ENCODE measurements around the gene ALG1. TPM values are rescaled to one million over a fixed set of nuclear protein-coding genes. Genes with fewer than 3 reads are reported as not detected.
"Not testable (repeated sequence)": the region's sequence is repeated elsewhere in the genome, so short reads cannot be mapped to it uniquely, and the experiment has no call there.

ALG1 gene
- total RNA-seq, 1 experiment from 2014 or later = 24.4 TPM

GRCh38 chr16:5095145-5095830 is 23.6 kb downstream of the ALG1 start:
- in situ Hi-C loops (cut with HindIII; ENCODE audit: low sequenced_read_pairs); DNase-seq (ENCODE audit: low spot score): not testable (repeated sequence)

- in situ Hi-C loops (cut with HindIII; ENCODE audit: low sequenced_read_pairs); DNase-seq (ENCODE audit: low spot score): not testable (repeated sequence)
Measured at GRCh38 chr16:5096437-5097060, 24.9 kb downstream of the ALG1 start.

- in situ Hi-C loops (cut with HindIII; ENCODE audit: low sequenced_read_pairs) = not testable (repeated sequence)
- DNase-seq (ENCODE audit: low spot score) = peak; percentile 23
Measured at GRCh38 chr16:5097061-5097469, 25.4 kb downstream of the ALG1 start.

GRCh38 chr16:5097470-5098220 is 26.0 kb downstream of the ALG1 start, which contains the start of gene EEF2KMT:
Gene EEF2KMT (minus strand): TSS chr16:5097795. CDS start chr16:5097739, 56 bp downstream.
- peak; percentile 100 for DNase-seq (ENCODE audit: low spot score)
- in situ Hi-C loops (cut with HindIII; ENCODE audit: low sequenced_read_pairs) = not testable (repeated sequence)

DNA sequence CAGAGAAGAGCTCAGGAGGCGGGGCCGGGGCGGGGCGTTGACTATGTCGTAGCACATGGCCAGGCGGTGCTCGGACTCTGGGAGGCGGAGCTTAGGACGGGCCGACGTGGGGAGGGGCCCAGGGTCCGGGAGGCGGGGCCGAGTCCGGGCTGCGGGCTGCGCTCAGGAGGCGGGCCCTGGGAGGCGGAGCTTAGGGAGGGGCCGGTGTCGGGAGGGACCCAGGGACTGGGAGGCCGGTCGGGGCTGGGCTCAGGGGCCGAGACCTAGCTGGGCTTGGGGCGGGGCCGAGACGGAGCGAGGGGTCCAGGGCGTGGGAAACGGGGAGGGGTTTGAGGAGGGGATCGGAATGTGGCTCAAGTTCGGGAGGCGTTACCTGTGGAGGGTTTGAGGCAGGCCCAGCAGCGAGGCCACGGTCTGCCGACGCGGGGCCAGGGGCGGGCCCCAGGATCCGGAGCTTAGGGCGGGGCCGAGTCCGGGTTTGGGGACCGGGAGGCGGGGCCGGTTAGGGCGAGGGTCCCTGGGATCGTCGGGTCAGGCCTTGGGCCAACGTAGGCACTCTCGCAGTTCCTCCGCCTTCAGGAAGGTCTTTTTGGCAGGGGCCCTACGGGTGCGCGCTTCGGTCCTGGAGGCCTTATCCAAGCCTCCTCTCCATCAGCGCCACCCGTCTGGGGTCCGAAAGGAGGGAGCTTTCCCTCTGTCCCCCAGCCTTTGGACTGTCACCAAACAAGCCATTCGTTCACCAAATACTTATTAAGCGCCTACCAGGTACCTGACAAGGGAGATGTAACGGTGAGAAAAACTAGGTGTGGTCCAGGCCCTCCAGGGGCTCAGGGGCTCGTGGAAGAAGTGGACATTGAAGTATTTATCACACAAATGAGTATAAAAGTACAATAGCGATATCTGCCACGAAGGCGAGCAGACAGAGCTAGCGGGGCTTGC is 26.8 kb downstream of the ALG1 start:
- in situ Hi-C loops (cut with HindIII; ENCODE audit: low sequenced_read_pairs) = not testable (repeated sequence)

GRCh38 chr16:5099174-5099573 is 27.5 kb downstream of the ALG1 start:
- DNase-seq (ENCODE audit: low spot score); in situ Hi-C loops (cut with HindIII; ENCODE audit: low sequenced_read_pairs): not testable (repeated sequence)

More for the DNA sequence above, 26.8 kb downstream of the ALG1 start:
- peak; percentile 66 for DNase-seq (ENCODE audit: low spot score)

DNA sequence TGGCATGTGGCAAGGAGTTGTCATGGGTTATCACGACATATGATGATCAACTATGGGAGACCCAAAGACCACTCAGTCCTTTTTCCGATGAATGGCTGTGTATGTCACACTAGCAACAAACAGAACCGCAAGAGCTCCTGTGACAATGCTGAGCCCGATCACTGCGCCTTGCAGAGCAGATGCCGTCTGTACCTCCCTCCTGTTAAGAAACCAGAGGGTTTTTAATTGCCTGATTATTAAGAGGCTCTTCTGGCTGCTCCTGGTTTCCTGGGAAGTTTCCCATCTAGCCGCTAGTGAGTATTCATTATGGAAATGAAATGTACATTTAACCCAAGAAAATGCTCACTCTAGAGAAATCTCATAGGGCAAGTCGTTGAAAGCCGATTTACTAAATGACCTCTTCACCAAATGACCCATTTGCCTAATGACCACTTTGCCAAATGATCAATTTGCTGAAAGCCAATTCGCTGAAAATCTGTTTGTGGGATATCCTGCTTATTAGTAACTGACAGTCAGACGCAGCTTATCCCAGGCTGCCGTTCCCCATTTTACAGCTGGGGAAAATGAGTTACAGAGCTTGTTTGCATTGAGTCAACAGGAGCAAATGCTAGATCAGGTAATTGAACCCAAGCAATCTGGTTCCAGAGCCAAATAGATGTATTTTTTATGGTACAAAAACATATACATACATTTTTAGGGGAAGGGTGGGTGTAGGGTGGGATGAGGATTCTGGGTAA is 31.8 kb downstream of the ALG1 start:
- in situ Hi-C loops (cut with HindIII; ENCODE audit: low sequenced_read_pairs); DNase-seq (ENCODE audit: low spot score): not testable (repeated sequence)

DNA sequence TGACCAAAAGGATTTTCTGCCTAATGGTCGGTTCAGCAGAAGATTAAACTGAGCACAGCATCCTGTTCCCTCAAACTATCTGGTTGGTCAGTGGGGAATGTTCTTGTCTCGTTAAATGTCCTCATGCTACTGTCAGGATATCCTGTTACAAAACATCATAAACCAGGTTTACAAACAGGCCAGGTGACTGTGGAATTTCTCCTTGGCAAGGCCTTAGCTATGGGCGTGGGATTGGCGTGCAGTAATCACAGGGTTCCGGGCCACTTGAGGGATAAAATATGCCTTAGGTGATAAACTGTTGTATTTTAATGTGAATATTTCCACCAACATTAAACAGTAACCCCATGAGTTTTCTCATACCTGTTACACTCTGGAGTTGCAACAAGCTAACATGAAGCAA is 33.4 kb downstream of the ALG1 start:
- DNase-seq (ENCODE audit: low spot score); in situ Hi-C loops (cut with HindIII; ENCODE audit: low sequenced_read_pairs): not testable (repeated sequence)

- in situ Hi-C loops (cut with HindIII; ENCODE audit: low sequenced_read_pairs) = no loop called here
- DNase-seq (ENCODE audit: low spot score) = no peak
Measured at GRCh38 chr16:5108505-5109158, 37.0 kb downstream of the ALG1 start.

DNA sequence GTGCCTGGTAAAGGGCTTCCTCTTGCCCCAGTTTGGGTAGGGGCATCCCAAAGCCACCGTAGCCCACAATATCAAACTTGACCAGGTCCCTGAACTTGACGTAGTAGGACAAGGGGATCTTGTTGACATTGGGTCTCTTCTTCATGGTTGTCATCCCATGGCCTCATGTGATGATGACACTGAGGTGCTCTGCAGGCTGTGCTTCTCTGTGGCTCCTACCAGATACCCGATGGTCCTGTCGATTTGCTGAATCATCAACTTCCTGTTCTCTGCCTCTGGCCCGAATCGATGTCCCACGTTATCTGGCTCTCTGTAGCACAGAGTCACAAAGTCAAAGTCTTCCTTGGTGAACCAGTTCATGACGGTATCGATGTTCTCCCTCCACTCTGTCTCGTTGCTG is 39.3 kb downstream of the ALG1 start:
- in situ Hi-C loops (cut with HindIII; ENCODE audit: low sequenced_read_pairs); DNase-seq (ENCODE audit: low spot score): not testable (repeated sequence)

DNA sequence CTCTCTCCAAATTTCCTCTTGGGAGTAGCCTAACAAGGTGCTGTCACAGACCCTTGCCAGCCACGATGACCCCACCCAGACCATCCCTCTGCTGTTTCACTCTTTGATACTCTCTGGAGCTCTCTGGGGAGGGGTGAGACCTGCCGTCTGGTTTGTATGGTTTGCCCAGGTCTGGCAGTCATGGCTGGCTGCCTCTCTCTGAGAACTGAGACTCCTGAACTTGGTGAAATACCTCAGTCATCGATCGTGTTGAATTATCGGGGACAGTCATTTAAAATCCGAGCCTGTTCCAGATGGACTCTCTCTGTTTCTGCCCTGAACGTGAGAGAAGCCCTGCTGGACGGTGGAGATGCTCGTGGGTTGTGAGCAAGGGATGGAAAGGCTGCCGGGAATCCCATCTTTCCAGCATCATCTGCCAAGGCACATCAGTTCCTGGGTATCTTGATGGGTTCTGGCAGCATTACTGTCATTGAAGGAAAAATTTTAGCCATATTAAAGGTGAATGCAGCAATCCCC is 45.2 kb downstream of the ALG1 start:
- DNase-seq (ENCODE audit: low spot score); in situ Hi-C loops (cut with HindIII; ENCODE audit: low sequenced_read_pairs): not testable (repeated sequence)

- in situ Hi-C loops (cut with HindIII; ENCODE audit: low sequenced_read_pairs); DNase-seq (ENCODE audit: low spot score): not testable (repeated sequence)
Measured at GRCh38 chr16:5117300-5118087, 45.9 kb downstream of the ALG1 start.

DNA sequence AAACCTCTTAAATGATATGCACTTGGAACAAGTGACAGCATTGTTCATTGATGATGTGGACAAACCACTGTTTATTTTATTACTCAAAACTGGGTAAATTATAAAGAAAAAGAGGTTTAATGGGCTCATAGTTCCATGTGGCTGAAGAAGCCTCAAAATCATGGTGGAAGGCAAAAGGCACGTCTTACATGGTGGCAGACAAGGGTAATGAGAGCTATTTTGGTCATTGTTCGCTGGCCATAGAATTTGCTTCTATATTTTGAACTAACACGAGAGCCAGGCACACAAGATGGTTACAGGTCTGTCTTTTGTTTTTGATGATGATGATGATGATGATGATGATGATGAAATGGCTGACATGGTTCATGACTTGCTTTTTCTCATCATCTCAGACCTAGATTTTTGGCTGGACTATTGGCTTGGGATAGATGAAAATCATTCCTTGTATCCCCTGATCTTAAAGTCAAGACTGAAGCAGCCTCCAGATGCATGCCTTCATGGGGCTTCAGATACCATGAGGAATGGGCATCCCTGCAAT is 59.9 kb downstream of the ALG1 start:
- in situ Hi-C loops (cut with HindIII; ENCODE audit: low sequenced_read_pairs); DNase-seq (ENCODE audit: low spot score): not testable (repeated sequence)

DNA sequence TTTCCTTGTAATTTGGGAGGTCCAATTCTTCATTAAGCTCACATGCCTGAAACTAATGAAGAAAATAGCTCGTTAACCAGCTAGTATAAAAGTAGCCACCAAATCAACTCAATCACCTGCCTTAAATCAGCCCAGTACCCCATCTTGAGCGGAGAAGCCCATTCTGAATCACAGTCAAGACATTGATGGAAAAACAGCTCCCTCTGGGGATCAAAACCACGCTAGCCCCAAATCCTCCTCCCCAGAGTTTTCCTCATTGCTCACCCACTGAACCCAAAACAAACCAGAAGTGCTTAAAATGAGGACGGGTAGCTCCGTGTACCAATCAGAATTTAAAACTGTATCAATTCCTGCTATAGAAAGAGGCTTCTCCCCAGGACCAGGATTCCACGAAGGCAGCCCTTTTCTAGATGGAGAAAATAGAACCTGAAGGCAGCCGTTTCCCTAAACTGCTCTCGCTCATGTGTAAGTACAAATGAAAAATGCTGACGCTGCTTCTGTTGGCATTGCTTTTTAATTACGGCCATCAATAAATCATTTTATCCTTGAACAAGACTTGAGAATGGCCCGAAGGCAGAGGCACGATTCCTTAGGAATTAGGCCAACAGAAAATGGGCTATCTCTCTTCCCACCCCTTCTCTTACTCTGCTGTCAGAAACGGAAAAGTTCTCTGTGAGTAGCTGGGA is 61.4 kb downstream of the ALG1 start:
- DNase-seq (ENCODE audit: low spot score); in situ Hi-C loops (cut with HindIII; ENCODE audit: low sequenced_read_pairs): not testable (repeated sequence)

GRCh38 chr16:5134739-5135452 is 63.3 kb downstream of the ALG1 start:
- DNase-seq (ENCODE audit: low spot score); in situ Hi-C loops (cut with HindIII; ENCODE audit: low sequenced_read_pairs): not testable (repeated sequence)

All from G401 (cell line).